Fibroblast of lung (primary cell): Measurements from ENCODE around the gene ANKRD35. TPM values are rescaled to one million over a fixed set of nuclear protein-coding genes. Genes with fewer than 3 reads are reported as not detected.

Experiments
- DNase-seq, 2 donors: peaks; one replicate each; pipeline versions ENCODE4 v3.0.0 to v3.0.0-alpha.2; 2010; ENCODE audit warnings: low read depth in 2 of 2
- H2AFZ ChIP-seq: 2 replicates; pipeline ENCODE4 v1.5.1; 2012; ENCODE audit warnings: low read length, control low read depth, inconsistent platforms
- H3K27ac ChIP-seq: 2 replicates; pipeline ENCODE4 v1.5.1; 2011; ENCODE audit warnings: low read length, control low read depth; ENCODE audit not compliant: insufficient read depth
- H3K27me3 ChIP-seq: 2 replicates; pipeline ENCODE4 v1.5.1; 2011; ENCODE audit warnings: mild to moderate bottlenecking, low read length; ENCODE audit not compliant: control insufficient read depth, insufficient read depth
- H3K36me3 ChIP-seq: 2 replicates; pipeline ENCODE4 v1.5.1; 2011; ENCODE audit warnings: low read length; ENCODE audit not compliant: control insufficient read depth, insufficient read depth
- H3K4me1 ChIP-seq: 2 replicates; pipeline ENCODE4 v1.5.1; 2011; ENCODE audit warnings: low read length; ENCODE audit not compliant: control insufficient read depth, insufficient read depth; ENCODE audit errors: extremely low read depth
- H3K4me2 ChIP-seq: 2 replicates; pipeline ENCODE4 v1.5.1; 2011; ENCODE audit warnings: low read length, control low read depth; ENCODE audit not compliant: insufficient read depth; ENCODE audit errors: extremely low read depth
- H3K4me3 ChIP-seq, 4 experiments: fragments of 200-600 bp in 1 of 4; sonication (generic) in 1 of 4; replicated peaks in 1 of 4; 2 replicates each; pipeline ENCODE4 v1.5.1; 2011 to 2016; ENCODE audit warnings: low read length in 4 of 4, low read depth in 3 of 4, mild to moderate bottlenecking in 3 of 4, control low read depth in 2 of 4, inconsistent platforms in 1 of 4, mixed read lengths in 1 of 4; ENCODE audit not compliant: insufficient read depth in 1 of 4; ENCODE audit errors: control extremely low read depth in 1 of 4
- H3K79me2 ChIP-seq: 2 replicates; pipeline ENCODE4 v1.5.1; 2012; ENCODE audit warnings: mild to moderate bottlenecking, low read length, inconsistent platforms; ENCODE audit not compliant: control insufficient read depth, insufficient read depth
- H3K9ac ChIP-seq: 2 replicates; pipeline ENCODE4 v1.5.1; 2011; ENCODE audit warnings: mild to moderate bottlenecking, low read length, control low read depth; ENCODE audit not compliant: insufficient read depth
- H3K9me3 ChIP-seq: 2 replicates; pipeline ENCODE4 v1.5.1; 2012; ENCODE audit warnings: low read depth, low read length; ENCODE audit not compliant: control insufficient read depth, insufficient read depth
- H4K20me1 ChIP-seq: 2 replicates; pipeline ENCODE4 v1.5.1; 2011; ENCODE audit warnings: low read length; ENCODE audit not compliant: control insufficient read depth, insufficient read depth; ENCODE audit errors: extremely low read depth
- CTCF ChIP-seq, 2 donors: IDR thresholded peaks in 1 of 2; conservative IDR thresholded peaks in 1 of 2; 1 replicate in 1 of 2; 2 replicates in 1 of 2; pipeline ENCODE4 v1.5.1; 2011 to 2012; ENCODE audit warnings: low read length in 2 of 2, control low read depth in 1 of 2, inconsistent platforms in 1 of 2, low read depth in 1 of 2, mild to moderate bottlenecking in 1 of 2
- EZH2 ChIP-seq: IDR thresholded peaks from 2 replicates; pipeline ENCODE4 v1.5.1; 2012; ENCODE audit warnings: low read length, control low read depth, mild to moderate bottlenecking; ENCODE audit errors: missing control alignments
- polyA plus RNA-seq, 2 donors: library from polyadenylated mRNA; depleted of rRNA in 1 of 2; stranded (reverse) in 1 of 2; unstranded in 1 of 2; fragments of >200 nt; gene quantifications; 2 replicates each; pipeline ENCODE4 v1.2.1, GENCODE V29; 2011 to 2012; ENCODE audit warnings: missing spikeins in 1 of 2
- total RNA-seq: library from RNA; depleted of rRNA; stranded (reverse); fragments of >200 nt; gene quantifications from 2 replicates; pipeline ENCODE4 v1.2.1, GENCODE V29; 2014

The ANKRD35 gene
- total and polyA plus RNA-seq, 2 donors (not counting 1 experiment from before 2014, with no cell fraction given), result 0.65 to 4.5 TPM

- H3K4me2 ChIP-seq, result peak overlapping the region; percentile 100
- H2AFZ ChIP-seq, result peak overlapping the region; percentile 95
- H3K27me3 ChIP-seq, result no peaks in the 10 kb centered on the region
- H3K27ac ChIP-seq, result peak overlapping the region; percentile 94
- H4K20me1 ChIP-seq, result no peaks in the 10 kb centered on the region
- peaks cover 4% of the 10 kb centered on the region for H3K36me3 ChIP-seq
- peak overlapping the region; percentile 89 to 96 (median 93) for H3K4me3 ChIP-seq
- peaks cover 9% of the 10 kb centered on the region for H3K79me2 ChIP-seq
- TF ChIP-seq CTCF (conservative IDR thresholded peaks at IDR 0.05 in 1 of 2, IDR thresholded peaks at IDR 0.05 in 1 of 2; ENCODE audit: low read depth in 1 of 2, low read length in 2 of 2), result no peak
- TF ChIP-seq EZH2, result no peak
- H3K9ac ChIP-seq, result peak overlapping the region; percentile 84
- peak; percentile 36 to 65 for DNase-seq
- H3K4me1 ChIP-seq, result peaks cover 4% of the 10 kb centered on the region
- H3K9me3 ChIP-seq, result no peaks in the 10 kb centered on the region
These were observed 33.6 kb upstream of the ANKRD35 start for GRCh38 chr1:145918992-145919939.

GRCh38 chr1:145918144-145918991, 32.7 kb upstream of the ANKRD35 start, which contains the start of gene PEX11B:
Gene PEX11B, minus strand, starts transcription at chr1:145918717. Its CDS starts 29 bp downstream, at chr1:145918688.
- peak; percentile 90 for DNase-seq
- TF ChIP-seq EZH2 (no peak), CTCF (conservative IDR thresholded peaks at IDR 0.05 in 1 of 2, IDR thresholded peaks at IDR 0.05 in 1 of 2; ENCODE audit: low read depth in 1 of 2, low read length in 2 of 2) (no peak)
- peak within 1 kb of the TSS; percentile 94 for H3K27ac ChIP-seq
- H3K27me3 ChIP-seq, result no peaks in the 10 kb centered on the region
- H3K4me1 ChIP-seq, result peaks cover 4% of the 10 kb centered on the region
- H3K79me2 ChIP-seq, result peaks cover 9% of the 10 kb centered on the region
- H3K4me3 ChIP-seq, result peak within 1 kb of the TSS; percentile 89 to 96 (median 93)
- peaks cover 6% of the 10 kb centered on the region for H3K36me3 ChIP-seq
- H4K20me1 ChIP-seq, result no peaks in the 10 kb centered on the region
- peak within 1 kb of the TSS; percentile 95 for H2AFZ ChIP-seq
- H3K9ac ChIP-seq, result peak within 1 kb of the TSS; percentile 84
- no peaks in the 10 kb centered on the region for H3K9me3 ChIP-seq
- H3K4me2 ChIP-seq, result peak within 1 kb of the TSS; percentile 100

GRCh38 chr1:145917595-145917994, 31.9 kb upstream of the ANKRD35 start:
- no peak overlapping the region for H3K9ac ChIP-seq
- no peaks in the 10 kb centered on the region for H3K9me3 ChIP-seq
- H3K4me3 ChIP-seq, result peak overlapping the region; percentile 89 to 96 (median 93)
- peaks cover 4% of the 10 kb centered on the region for H3K4me1 ChIP-seq
- H3K79me2 ChIP-seq, result peaks cover 9% of the 10 kb centered on the region
- no peaks in the 10 kb centered on the region for H3K27me3 ChIP-seq
- H3K4me2 ChIP-seq, result peak overlapping the region; percentile 100
- no peak for TF ChIP-seq CTCF (conservative IDR thresholded peaks at IDR 0.05 in 1 of 2, IDR thresholded peaks at IDR 0.05 in 1 of 2; ENCODE audit: low read depth in 1 of 2, low read length in 2 of 2)
- no peak for TF ChIP-seq EZH2
- H2AFZ ChIP-seq, result no peak overlapping the region
- DNase-seq, result no peak
- H3K27ac ChIP-seq, result peak overlapping the region; percentile 94
- no peaks in the 10 kb centered on the region for H4K20me1 ChIP-seq
- H3K36me3 ChIP-seq, result peaks cover 6% of the 10 kb centered on the region
